Stimulated activated naive CD8-positive, alpha-beta T cell treated with anti-CD3 and anti-CD28 coated beads, Interleukin-15, amount 100 ng/mL, for 72 hours (primary cell): ENCODE measurements around the gene KATNAL1.
"Not testable (repeated sequence)": the region's sequence is repeated elsewhere in the genome, so short reads cannot be mapped to it uniquely, and the experiment has no call there.

Experiments
- ATAC-seq: fragments of 150-1000 bp; cut with Tn5 transposase; 2 replicates; pipeline ENCODE4 v1.10.0; 2021; ENCODE audit warnings: mild to moderate bottlenecking, moderate library complexity
- DNase-seq, 2 donors: peaks; one replicate each; pipeline ENCODE4 v3.0.0; 2021 to 2022
- H3K27ac Mint-ChIP-seq, 2 donors: one replicate each; pipeline ENCODE4 v1.8.0; 2022; ENCODE audit warnings: mild to moderate bottlenecking in 2 of 2, mixed read lengths in 2 of 2, moderate library complexity in 2 of 2
- H3K27me3 Mint-ChIP-seq: one replicate; pipeline ENCODE4 v1.8.0; 2022; ENCODE audit warnings: mixed read lengths
- H3K4me1 Mint-ChIP-seq: one replicate; pipeline ENCODE4 v1.8.0; 2022; ENCODE audit warnings: mild to moderate bottlenecking, mixed read lengths
- H3K4me3 Mint-ChIP-seq, 2 donors: one replicate each; pipeline ENCODE4 v1.8.0; 2022; ENCODE audit warnings: mild to moderate bottlenecking in 2 of 2, mixed read lengths in 2 of 2, moderate library complexity in 1 of 2
- H3K9me3 Mint-ChIP-seq, 2 donors: one replicate each; pipeline ENCODE4 v1.8.0; 2022; ENCODE audit warnings: mixed read lengths in 2 of 2

KATNAL1 gene

GRCh38 chr13:30276178-30276577 lies 31.2 kb downstream of the KATNAL1 start:
- Mint-ChIP-seq H3K9me3 (peaks cover 7 to 8% of the 10 kb centered on the region in 2 donors), H3K4me1 (peaks cover 5% of the 10 kb centered on the region), H3K4me3 (no peak overlapping the region)

GRCh38 chr13:30274083-30274482 lies 33.3 kb downstream of the KATNAL1 start:
- DNase-seq: no peak
- Mint-ChIP-seq H3K27me3 (no peaks in the 10 kb centered on the region), H3K4me3 (no peak overlapping the region), H3K27ac (no peak overlapping the region), H3K4me1 (peaks cover 5% of the 10 kb centered on the region), H3K9me3 (peaks cover 7 to 8% of the 10 kb centered on the region in 2 donors)
- ATAC-seq: no peak

More at GRCh38 chr13:30276178-30276577, 31.2 kb downstream of the KATNAL1 start:
- H3K27ac Mint-ChIP-seq: no peak overlapping the region
- DNase-seq (no peak), ATAC-seq (no peak)
- no peaks in the 10 kb centered on the region for H3K27me3 Mint-ChIP-seq

GRCh38 chr13:30270035-30270434 lies 37.3 kb downstream of the KATNAL1 start:
- not testable (repeated sequence) for H3K27me3 Mint-ChIP-seq, H3K27ac Mint-ChIP-seq, H3K9me3 Mint-ChIP-seq, H3K4me1 Mint-ChIP-seq, H3K4me3 Mint-ChIP-seq, ATAC-seq, DNase-seq

- Mint-ChIP-seq H3K9me3 (no peaks in the 10 kb centered on the region), H3K27ac (no peak overlapping the region), H3K4me3 (no peak overlapping the region), H3K4me1 (no peaks in the 10 kb centered on the region), H3K27me3 (no peaks in the 10 kb centered on the region)
- ATAC-seq (no peak), DNase-seq (no peak)
Measured at GRCh38 chr13:30268673-30269072, 38.7 kb downstream of the KATNAL1 start.

- H3K4me1 Mint-ChIP-seq: no peaks in the 10 kb centered on the region
Measured at GRCh38 chr13:30266756-30267155, 40.6 kb downstream of the KATNAL1 start.

GRCh38 chr13:30259149-30259733 lies 48.1 kb downstream of the KATNAL1 start:
- not testable (repeated sequence) for H3K27ac Mint-ChIP-seq, H3K27me3 Mint-ChIP-seq, H3K9me3 Mint-ChIP-seq, ATAC-seq, DNase-seq, H3K4me3 Mint-ChIP-seq
- peaks cover 13% of the 10 kb centered on the region for H3K4me1 Mint-ChIP-seq

More at GRCh38 chr13:30266756-30267155, 40.6 kb downstream of the KATNAL1 start:
- Mint-ChIP-seq H3K9me3 (no peaks in the 10 kb centered on the region), H3K27ac (no peak overlapping the region), H3K4me3 (no peak overlapping the region), H3K27me3 (no peaks in the 10 kb centered on the region)
- no peak for ATAC-seq
- DNase-seq: no peak

GRCh38 chr13:30257468-30258099 lies 49.8 kb downstream of the KATNAL1 start:
- no peak overlapping the region for H3K4me3 Mint-ChIP-seq
- H3K27ac Mint-ChIP-seq: no peak overlapping the region
- H3K9me3 Mint-ChIP-seq: no peaks in the 10 kb centered on the region
- DNase-seq: no peak
- no peaks in the 10 kb centered on the region for H3K27me3 Mint-ChIP-seq
- H3K4me1 Mint-ChIP-seq: peaks cover 17% of the 10 kb centered on the region
- ATAC-seq: no peak

GRCh38 chr13:30256713-30257467 lies 50.5 kb downstream of the KATNAL1 start:
- Mint-ChIP-seq H3K27me3 (no peaks in the 10 kb centered on the region), H3K9me3 (no peaks in the 10 kb centered on the region), H3K4me3 (no peak overlapping the region), H3K4me1 (peaks cover 18% of the 10 kb centered on the region), H3K27ac (no peak overlapping the region)
- DNase-seq (no peak), ATAC-seq (no peak)

- H3K27ac Mint-ChIP-seq: no peak overlapping the region
- ATAC-seq (no peak), DNase-seq (no peak)
- peaks cover 18% of the 10 kb centered on the region for H3K4me1 Mint-ChIP-seq
- no peak overlapping the region for H3K4me3 Mint-ChIP-seq
- no peaks in the 10 kb centered on the region for H3K9me3 Mint-ChIP-seq
- H3K27me3 Mint-ChIP-seq: no peaks in the 10 kb centered on the region
Measured at GRCh38 chr13:30255696-30256095, 51.7 kb downstream of the KATNAL1 start.

GRCh38 chr13:30253830-30254229 lies 53.5 kb downstream of the KATNAL1 start:
- Mint-ChIP-seq H3K4me3 (peak overlapping the region in 1 of 2 donors; percentile 29), H3K4me1 (peaks cover 13% of the 10 kb centered on the region), H3K27me3 (no peaks in the 10 kb centered on the region), H3K9me3 (no peaks in the 10 kb centered on the region), H3K27ac (no peak overlapping the region)
- no peak for ATAC-seq
- no peak for DNase-seq

GRCh38 chr13:30247406-30247805 lies 59.9 kb downstream of the KATNAL1 start:
- H3K4me1 Mint-ChIP-seq: no peaks in the 10 kb centered on the region
- no peak overlapping the region for H3K27ac Mint-ChIP-seq
- ATAC-seq (no peak), DNase-seq (no peak)
- H3K27me3 Mint-ChIP-seq: no peaks in the 10 kb centered on the region
- H3K4me3 Mint-ChIP-seq: no peak overlapping the region
- peaks cover 18% of the 10 kb centered on the region in 2 donors for H3K9me3 Mint-ChIP-seq

GRCh38 chr13:30241532-30241931 lies 65.8 kb downstream of the KATNAL1 start:
- DNase-seq (no peak), ATAC-seq (peak; percentile 26)
- H3K4me1 Mint-ChIP-seq: no peaks in the 10 kb centered on the region
- H3K9me3 Mint-ChIP-seq: peaks cover 14 to 18% of the 10 kb centered on the region in 2 donors
- H3K27ac Mint-ChIP-seq: no peak overlapping the region
- H3K4me3 Mint-ChIP-seq: no peak overlapping the region
- H3K27me3 Mint-ChIP-seq: no peaks in the 10 kb centered on the region

GRCh38 chr13:30240608-30241007 lies 66.7 kb downstream of the KATNAL1 start:
- DNase-seq: no peak

GRCh38 chr13:30235216-30235615 lies 72.1 kb downstream of the KATNAL1 start:
- Mint-ChIP-seq H3K4me1 (no peaks in the 10 kb centered on the region), H3K4me3 (no peak overlapping the region), H3K9me3 (no peaks in the 10 kb centered on the region), H3K27ac (no peak overlapping the region), H3K27me3 (no peaks in the 10 kb centered on the region)
- DNase-seq (no peak), ATAC-seq (no peak)

More at GRCh38 chr13:30240608-30241007, 66.7 kb downstream of the KATNAL1 start:
- Mint-ChIP-seq H3K4me3 (no peak overlapping the region), H3K27me3 (no peaks in the 10 kb centered on the region), H3K9me3 (peaks cover 11 to 16% of the 10 kb centered on the region in 2 donors), H3K27ac (no peak overlapping the region), H3K4me1 (no peaks in the 10 kb centered on the region)
- no peak for ATAC-seq

- no peaks in the 10 kb centered on the region for H3K4me1 Mint-ChIP-seq
- H3K27me3 Mint-ChIP-seq: no peaks in the 10 kb centered on the region
- no peaks in the 10 kb centered on the region for H3K9me3 Mint-ChIP-seq
- H3K4me3 Mint-ChIP-seq: no peak overlapping the region
- DNase-seq (no peak), ATAC-seq (no peak)
- no peak overlapping the region for H3K27ac Mint-ChIP-seq
Measured at GRCh38 chr13:30234619-30235162, 72.7 kb downstream of the KATNAL1 start.

- peaks cover 24 to 31% of the 10 kb centered on the region in 2 donors for H3K9me3 Mint-ChIP-seq
- peaks cover 8% of the 10 kb centered on the region for H3K4me1 Mint-ChIP-seq
- no peak overlapping the region for H3K4me3 Mint-ChIP-seq
- ATAC-seq: peak; percentile 98
- peak in 1 of 2 donors; percentile 12 for DNase-seq
- no peaks in the 10 kb centered on the region for H3K27me3 Mint-ChIP-seq
- H3K27ac Mint-ChIP-seq: peak overlapping the region in 1 of 2 donors; percentile 84
Measured at GRCh38 chr13:30224732-30225131, 82.6 kb downstream of the KATNAL1 start.
